GM04503 (cell line): ENCODE measurements around the gene EPHB6.

Experiments used
- DNase-seq: peaks from one replicate; pipeline ENCODE4 v3.0.0-alpha.2; 2012; ENCODE audit warnings: low read depth

The EPHB6 gene

GRCh38 chr7:142835487-142835886 is 19.4 kb upstream of the EPHB6 start:
- DNase-seq: no peak

- DNase-seq: no peak
Observed at GRCh38 chr7:142836426-142836825, 18.4 kb upstream of the EPHB6 start.

- DNase-seq: no peak
Observed at GRCh38 chr7:142838461-142839213, 16.2 kb upstream of the EPHB6 start.

- no peak for DNase-seq
Observed at GRCh38 chr7:142842251-142842766, 12.6 kb upstream of the EPHB6 start.

DNA sequence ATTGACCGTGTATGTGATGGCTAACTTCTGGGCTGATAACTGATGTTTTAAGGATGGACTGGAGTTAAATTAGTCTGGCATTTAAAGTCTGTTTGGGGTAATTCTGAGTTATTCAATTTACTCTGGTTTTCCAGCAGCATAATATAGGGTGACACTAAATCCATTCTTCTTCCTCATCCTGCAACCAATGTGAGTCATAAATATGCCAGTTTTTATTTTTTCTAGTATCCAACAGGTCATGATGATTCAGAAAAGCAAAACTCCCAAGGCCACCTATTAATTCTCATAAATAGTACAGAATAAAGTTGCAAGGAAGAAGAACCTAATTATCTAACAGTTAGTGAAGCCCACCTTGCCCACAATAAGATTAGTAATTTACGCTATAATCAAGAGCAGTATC is 7.5 kb upstream of the EPHB6 start:
- DNase-seq: no peak

- DNase-seq: no peak
Observed at GRCh38 chr7:142851269-142851668, 3.6 kb upstream of the EPHB6 start.

GRCh38 chr7:142851919-142852318 is 3.0 kb upstream of the EPHB6 start:
- no peak for DNase-seq

DNA sequence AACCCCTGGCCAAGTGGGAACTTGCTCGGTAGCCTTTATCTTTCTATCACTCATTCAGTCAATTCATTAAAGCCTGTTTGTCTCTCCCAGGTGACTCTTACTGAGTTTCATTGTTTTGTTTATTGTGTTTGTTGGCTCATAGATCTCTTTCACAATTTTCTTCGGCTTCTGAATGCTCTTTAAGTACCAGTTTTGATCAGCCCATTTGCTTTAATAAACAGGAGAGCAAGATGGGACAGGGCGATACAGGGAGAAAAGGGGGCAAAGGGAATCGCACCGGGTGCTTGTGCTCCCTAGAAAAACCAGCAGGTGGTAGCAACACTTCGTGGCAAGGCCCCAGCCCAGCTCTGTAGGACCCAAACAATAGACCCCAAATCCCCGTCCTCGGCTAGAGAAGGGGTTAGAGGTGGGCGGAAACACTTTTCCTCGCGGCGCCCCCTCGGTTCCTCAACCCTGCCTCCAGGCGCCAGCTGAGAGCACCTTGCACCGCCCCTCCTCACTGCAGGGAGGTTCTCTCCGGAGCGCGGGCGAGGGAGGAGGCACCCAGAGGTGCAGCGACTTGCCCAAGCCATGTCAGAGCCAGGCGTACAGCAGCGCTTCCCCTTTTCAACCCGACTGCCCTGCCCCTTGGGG is 1.0 kb upstream of the EPHB6 start:
- DNase-seq: no peak

GRCh38 chr7:142855114-142855743 is 353 bp downstream of the EPHB6 start:
- DNase-seq: no peak

DNA sequence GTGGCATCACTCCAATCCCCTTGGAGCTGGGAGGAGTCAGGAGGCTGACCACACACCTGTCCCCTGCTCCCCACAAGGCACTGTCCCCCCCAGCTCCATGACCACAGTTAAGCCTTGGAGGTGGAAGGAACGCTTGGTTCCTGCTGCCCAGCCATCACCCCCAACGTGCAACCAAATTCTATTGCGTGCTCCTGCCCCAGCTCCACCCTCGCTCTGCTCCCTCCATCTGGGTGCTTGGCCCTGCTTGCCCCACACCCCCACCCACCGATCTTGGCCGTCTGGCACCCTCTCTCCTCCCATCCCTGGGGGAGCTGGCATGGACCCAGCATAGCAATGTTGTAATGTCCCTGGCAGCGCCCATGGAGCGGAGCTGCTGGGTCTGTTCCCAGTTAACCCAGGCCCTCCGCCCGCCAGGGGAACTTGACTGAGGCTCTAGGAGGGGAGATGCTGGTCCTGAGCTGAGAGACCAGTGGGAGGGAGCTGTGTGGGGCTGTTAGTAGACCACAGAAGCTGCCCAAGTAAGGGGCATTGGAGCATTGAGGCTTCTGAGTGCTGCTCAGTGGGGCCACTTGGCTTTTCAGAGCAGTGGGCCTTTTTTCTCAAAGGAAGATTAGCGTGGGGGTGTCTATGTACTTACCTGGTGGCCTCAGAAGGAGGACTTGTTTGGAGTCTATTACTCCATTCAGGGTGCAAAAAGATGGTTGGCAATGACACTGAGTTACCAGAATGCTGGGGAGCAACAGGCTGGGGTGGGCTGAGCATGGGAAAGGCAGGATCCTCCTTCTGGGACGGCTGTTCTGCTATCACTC is 1.1 kb downstream of the EPHB6 start:
- DNase-seq: no peak

GRCh38 chr7:142856565-142857245 is 1.8 kb downstream of the EPHB6 start:
- DNase-seq: no peak

- DNase-seq: no peak
Observed at GRCh38 chr7:142857625-142858024, 2.7 kb downstream of the EPHB6 start.

GRCh38 chr7:142859411-142859810 is 4.5 kb downstream of the EPHB6 start:
- no peak for DNase-seq

DNA sequence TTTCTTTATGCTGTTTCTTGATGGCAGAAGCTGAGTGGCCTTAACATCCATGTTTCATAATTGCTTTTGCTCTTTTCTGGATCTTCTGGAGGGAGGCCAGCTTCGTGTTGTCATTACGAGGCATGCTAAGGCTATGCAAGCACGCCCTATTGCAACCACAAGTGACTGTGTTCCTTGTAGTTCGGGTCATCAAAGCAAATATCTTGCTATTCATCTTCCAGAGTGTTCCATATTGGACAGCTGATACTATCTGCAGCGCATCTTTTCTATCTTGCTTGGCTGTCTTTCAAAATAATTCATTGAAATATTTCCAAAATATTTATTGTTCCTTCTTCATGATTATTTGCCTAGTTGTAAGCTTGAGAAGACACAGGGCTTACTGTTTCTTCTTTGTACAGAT is 5.0 kb downstream of the EPHB6 start:
- no peak for DNase-seq

GRCh38 chr7:142860968-142861367 is 6.1 kb downstream of the EPHB6 start:
- no peak for DNase-seq

DNA sequence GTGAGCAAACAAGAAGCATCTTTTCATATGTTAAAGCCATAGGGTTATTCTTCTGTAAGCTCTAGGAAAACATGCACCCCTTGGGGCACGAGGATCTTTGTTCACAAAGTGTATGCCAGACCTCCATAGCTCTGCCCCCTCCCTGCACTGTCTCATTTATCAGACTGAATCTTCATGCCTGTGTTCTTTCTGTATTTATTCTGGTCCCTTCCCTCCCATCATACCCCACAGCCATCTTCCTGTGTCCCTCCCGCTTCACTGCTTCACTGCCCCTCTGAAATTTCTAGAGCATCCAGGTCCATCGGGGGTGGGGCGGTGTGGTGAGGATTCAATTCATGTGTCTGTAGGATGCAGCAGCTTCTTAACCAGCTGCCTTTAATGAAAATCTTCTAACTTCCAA is 7.5 kb downstream of the EPHB6 start:
- DNase-seq: no peak

GRCh38 chr7:142862786-142863400 is 8.0 kb downstream of the EPHB6 start:
- DNase-seq: no peak

DNA sequence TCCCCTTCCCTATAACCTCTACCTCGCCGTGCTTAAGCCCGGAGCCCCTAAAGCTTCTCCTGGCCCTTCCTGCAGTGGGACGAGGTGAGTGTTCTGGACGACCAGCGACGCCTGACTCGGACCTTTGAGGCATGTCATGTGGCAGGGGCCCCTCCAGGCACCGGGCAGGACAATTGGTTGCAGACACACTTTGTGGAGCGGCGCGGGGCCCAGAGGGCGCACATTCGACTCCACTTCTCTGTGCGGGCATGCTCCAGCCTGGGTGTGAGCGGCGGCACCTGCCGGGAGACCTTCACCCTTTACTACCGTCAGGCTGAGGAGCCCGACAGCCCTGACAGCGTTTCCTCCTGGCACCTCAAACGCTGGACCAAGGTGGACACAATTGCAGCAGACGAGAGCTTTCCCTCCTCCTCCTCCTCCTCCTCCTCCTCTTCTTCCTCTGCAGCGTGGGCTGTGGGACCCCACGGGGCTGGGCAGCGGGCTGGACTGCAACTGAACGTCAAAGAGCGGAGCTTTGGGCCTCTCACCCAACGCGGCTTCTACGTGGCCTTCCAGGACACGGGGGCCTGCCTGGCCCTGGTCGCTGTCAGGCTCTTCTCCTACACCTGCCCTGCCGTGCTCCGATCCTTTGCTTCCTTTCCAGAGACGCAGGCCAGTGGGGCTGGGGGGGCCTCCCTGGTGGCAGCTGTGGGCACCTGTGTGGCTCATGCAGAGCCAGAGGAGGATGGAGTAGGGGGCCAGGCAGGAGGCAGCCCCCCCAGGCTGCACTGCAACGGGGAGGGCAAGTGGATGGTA is 9.2 kb downstream of the EPHB6 start:
- DNase-seq: no peak

DNA sequence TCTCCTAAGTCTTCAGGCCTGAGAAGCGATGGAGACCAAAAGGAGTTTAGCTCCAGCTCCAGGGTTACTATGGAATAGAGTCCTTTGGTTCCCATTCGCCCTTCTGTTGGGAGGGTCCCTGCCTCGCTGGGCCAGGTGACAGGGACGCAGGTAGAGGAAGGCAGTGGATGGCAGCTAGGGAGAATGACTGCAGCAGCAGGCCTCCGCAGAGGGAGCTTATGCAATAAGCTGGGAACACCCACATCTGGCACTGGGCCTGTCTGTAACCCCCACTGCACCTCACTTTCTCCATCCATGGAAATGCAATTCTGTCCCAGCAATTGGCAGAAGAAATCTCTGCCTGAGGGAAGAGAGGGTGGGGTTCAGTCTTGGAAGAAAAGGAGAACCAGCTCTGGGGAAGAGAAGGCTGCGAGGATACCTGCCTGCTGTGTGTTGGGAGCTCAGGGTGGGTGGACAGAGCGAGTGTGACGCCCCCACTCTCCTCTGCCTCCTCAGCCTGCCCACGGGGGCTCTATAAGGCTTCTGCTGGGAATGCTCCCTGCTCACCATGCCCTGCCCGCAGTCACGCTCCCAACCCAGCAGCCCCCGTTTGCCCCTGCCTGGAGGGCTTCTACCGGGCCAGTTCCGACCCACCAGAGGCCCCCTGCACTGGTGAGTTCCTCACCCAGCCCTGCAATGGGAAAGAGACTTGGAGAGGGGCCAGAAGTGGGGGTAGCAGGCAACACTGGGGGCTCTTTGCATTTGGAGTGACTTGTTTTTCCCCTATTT is 10.3 kb downstream of the EPHB6 start:
- DNase-seq: no peak

DNA sequence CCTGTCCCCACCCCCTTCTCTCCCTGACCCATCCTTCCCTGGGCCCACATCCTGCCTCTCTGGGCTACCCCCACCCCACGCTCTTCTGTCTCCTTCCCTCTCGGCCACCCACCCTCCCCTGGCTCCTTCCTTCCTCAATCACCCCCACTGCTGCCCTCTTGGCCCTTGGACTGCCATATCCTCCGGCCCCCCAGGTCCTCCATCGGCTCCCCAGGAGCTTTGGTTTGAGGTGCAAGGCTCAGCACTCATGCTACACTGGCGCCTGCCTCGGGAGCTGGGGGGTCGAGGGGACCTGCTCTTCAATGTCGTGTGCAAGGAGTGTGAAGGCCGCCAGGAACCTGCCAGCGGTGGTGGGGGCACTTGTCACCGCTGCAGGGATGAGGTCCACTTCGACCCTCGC is 10.9 kb downstream of the EPHB6 start:
- DNase-seq: no peak
